HG03045 (cell line): ENCODE measurements around the gene KIAA1328.
A peak's percentile ranks its signal among the peaks of the same experiment; 100 is the strongest.
"Not testable (repeated sequence)": the region's sequence is repeated elsewhere in the genome, so short reads cannot be mapped to it uniquely, and the experiment has no call there.

Source experiments
- ATAC-seq: cut with Tn5 transposase; IDR thresholded peaks from one replicate; pipeline ENCODE4 v1.9.1; 2021; ENCODE audit warnings: mild to moderate bottlenecking, moderate library complexity; ENCODE audit not compliant: unreplicated experiment

Gene KIAA1328

DNA sequence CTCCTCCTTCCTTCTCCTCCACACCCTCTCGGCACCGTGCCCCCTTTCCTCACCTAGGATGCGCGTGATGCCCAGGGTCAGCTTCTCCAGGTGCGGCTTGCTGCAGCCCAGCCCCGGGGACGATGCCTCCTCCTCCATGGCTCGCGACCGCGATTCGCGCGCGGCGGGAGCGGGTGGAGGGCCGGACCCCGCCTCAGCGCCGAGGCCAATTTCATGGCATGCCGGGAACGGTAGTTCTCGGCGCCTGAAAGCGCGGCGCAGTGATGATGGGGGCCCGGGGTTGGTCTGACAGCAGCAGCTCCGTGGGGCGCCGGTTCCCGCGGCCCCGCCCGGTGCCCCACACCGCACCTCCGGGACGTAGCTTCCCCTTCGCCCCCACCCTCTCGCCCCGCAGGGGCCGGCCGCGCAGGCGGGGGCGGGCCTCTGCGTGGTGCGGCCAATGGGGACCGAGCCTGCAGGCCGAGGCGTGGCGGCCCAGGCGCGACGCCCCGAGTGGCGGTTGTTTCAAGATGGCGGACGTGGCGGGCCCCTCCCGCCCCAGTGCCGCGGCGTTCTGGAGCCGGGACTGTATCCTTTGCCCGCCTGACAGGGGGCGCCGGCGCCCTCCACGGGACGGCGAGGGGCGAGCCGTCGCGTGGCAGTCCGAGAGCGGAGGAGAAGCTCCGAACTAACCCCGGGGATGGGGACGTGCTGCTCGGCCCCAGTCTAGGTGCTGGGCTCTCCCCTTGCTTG lies at the start of gene KIAA1328, which contains the start of gene TPGS2:
TSS of gene KIAA1328 (plus strand) at position 498 of the 732 bp plus-strand sequence. CDS start at position 510, 12 bp downstream.
TSS of gene TPGS2 (minus strand) at position 373 of the 732 bp plus-strand sequence. CDS start at position 138, 235 bp downstream.
- peak; percentile 96 for ATAC-seq

DNA sequence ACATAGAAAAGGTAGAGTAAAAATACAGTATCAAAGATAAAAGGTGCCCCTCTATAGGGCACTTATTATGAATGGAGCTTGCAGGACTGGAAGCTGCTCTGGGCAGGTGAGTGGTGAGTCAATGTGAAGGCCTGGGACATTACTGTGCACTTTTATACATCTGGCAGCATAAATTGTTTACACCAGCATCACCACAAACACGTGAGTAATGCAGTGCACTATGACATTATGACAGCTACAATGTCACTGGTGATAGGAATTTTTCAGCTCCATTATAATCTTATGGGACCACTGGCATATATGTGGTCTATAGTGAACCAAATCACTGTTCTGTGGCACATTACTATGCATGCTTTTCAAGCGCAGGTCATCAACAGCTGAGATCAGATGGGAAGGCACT lies 48.2 kb upstream of the KIAA1328 start:
- no peak for ATAC-seq

DNA sequence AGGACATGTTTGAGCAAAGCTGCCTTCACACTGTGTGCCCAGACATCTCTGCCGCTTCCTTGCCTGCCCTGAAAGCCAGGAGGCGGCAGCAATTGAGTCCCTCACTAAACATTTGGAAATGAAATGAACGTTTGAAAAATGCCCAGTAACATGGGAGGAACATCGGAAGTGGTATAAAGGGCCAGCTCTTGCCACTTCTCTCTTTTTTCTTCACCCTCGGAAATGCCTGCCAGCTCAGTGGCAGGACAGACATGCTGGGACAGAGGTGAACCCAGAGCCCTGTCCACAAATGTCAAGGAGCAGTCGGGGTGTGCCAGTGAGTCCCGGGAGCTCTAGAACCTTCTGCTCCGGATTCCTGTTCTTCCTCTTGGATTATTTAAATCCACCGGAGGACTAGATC lies 46.2 kb upstream of the KIAA1328 start:
- no peak for ATAC-seq

DNA sequence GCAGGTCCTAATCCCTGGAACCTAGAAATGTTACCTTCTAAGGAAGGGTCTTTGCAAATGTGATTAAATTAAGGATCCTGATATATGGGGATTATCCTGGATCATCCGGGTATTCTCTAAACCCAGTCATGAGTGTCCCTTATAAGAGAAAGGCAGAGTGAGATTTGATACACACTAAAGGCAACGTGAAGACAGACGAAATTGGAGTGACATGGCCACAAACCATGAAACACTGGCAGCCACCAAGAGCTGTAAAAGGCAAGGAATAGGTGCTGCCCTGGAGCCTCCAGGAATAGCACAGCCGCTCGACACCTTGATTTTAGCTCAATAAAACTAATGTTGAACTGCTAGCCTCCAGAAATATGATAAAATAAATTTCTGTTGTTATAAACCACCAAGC lies 45.1 kb upstream of the KIAA1328 start:
- no peak for ATAC-seq

DNA sequence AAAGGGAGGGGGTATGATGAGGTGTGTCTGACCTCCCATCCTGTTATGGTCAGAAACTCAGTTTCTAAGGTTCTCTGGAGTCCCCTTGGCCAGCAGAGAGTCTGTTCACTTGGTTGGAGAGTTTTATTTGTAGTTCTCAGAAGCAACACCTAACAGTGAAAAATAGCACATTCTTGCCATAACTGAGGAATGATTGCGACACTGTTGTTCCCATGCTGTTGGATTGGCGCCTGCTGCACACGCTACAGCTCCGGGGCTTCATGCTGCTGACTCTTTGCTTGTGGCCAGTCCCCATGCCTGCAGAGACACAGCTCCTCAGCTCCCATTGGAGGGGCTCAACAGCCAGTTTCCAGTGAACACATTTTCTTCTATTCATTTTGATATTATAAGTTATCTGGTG lies 42.2 kb upstream of the KIAA1328 start:
- ATAC-seq: no peak

DNA sequence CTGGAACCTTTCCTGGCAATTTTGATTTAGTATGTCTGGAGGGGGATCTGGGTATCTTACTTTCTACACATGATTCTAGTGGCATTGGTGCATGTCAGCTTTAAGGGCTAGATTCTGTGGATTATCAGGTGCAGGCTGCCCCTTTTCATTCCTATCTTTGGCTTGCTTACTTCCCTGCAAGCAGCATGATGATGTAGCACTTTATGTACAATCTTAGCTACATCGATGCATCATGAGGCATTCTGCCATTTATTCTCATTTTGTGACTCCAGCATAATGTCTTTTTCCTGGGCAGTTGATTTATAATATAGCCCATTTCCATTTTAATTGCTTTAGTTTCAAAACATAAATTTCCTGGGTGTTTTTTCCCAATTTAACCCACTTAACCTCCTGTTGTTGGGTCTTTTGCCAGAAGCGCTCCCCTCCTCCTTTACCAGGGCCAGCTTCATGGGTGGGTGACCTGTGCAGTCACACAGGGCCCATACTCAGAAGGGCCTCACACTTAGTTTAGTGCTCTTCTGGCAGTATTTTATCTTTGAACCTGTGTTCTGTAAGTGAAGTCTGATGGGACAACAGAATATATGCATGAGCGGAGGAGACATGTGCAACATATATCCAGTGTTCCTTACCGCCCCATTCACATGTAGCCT lies 36.2 kb upstream of the KIAA1328 start:
- no peak for ATAC-seq

DNA sequence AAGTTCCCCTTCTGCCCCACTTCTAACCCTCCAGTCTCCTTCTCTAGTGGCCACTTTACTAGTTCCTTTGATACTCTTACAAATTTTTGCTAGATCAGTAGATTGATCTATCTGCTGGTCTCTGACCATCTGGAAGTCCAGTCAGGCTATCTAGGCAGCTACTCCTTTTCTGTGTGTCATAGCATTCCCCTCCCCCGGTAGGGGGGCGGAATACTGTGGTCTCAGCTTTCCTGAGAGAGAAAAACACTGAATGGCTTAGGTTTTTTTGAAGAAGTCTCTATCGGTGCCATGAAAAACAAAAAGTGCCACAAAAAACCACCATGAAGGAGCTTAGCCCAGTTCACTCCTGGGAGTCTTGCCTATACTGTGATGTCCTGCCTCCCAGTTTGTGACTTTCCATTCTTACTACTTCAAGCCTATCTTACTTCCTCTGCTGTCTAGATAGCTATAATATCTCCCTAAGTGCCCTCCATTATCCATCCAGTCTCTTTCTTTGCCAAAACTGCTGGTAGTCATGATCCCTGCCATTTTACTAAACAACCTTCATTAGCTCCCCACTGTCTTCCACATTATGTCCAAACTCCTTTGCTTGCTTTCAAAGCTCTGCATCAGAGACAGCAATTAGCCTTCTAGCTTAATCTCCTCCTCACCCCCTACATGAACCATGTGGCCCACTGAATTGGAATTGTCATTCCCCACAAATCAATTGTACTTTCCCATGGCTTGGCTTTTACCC lies 30.0 kb upstream of the KIAA1328 start:
- ATAC-seq: no peak

DNA sequence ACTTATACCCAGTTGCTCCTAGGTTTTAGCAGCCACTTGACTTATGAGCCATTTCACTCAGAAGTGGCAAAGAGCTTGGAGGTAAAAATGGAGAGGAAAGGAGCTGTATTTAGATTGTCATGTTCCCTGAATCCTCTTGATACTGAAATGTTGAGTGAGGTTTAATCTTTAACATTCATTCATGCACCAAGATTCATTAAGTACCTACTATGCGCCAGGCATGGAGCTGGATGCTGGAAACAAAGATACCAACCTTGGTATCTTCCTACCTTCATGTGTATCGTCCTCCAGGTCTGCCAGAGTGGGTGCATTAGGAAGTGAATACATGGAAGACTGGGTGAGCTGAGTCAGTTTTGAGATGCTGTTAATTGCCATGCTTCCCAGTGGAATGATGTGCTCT lies 23.8 kb upstream of the KIAA1328 start:
- no peak for ATAC-seq

DNA sequence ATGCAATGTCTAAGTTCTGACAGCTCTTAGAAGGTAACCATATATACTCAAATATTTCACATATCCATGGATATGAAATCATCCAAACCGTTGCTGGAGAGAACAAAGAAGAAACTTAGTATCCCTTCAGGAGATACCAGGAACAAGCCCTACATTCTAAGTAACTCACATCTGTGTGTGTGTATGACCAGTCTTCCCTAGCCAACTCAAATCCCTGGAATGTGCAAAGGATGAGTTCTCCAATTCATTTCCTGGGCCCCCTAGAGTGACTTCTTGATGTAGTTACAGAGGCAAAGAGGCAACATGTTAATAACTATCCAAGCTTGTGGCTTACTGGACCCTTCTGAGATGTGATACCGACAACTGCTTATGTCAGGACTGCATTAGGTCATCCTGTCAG lies 20.2 kb upstream of the KIAA1328 start:
- no peak for ATAC-seq

DNA sequence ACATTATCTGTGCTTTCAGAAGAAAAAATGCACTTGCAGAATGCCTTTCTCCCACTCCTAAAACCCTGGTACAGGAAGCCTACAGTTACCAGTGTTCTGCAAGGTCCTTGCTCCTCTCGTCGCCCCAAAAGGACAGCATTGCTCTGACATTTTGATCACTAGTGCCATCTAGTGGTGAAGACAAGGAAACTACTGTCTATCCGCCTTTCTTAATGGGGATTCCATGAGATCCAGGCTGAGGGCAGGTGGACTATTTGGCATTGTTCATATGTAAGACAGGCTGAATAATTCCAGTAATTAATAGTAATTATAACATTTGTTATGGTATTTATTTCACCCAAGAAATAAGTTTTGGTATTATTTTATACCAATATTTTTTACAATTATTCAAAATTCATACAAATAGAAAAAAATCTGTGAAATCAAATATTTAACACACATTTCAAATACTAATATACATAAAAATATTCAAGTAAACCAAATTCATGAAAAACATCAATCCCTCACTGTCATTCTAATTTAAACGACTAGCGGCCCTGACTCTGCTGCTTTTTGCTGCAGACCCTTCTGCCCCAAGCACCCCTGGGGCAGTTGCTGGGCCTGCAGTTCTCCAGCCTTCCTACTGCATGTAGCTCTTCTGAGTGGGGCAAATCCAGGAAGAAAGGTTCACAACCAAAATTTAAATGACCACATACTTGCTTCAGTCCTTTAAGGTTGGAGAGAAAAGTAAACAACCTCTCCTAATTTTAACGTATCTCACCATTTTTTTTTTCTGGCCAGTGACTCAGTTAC lies 19.1 kb upstream of the KIAA1328 start:
- ATAC-seq: peak; percentile 95

DNA sequence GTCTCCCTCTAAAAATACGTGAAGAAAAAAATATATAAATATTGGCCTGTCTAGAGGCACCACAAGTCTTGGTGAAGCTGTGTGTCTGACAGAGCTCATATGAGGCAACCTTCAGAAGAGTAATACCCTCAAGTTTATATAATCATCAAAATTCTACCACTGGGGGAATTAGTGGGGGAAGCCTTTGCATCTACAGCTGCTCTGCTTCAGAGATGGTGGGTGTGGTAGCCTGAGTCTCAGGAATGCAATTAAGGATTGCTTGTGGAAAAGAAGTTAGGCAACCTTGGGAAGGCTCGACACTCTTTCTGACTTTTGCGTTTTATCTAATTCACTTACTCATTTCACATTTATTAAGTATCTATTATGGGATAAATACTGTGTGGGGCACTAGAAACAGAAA lies 17.5 kb upstream of the KIAA1328 start:
- no peak for ATAC-seq

DNA sequence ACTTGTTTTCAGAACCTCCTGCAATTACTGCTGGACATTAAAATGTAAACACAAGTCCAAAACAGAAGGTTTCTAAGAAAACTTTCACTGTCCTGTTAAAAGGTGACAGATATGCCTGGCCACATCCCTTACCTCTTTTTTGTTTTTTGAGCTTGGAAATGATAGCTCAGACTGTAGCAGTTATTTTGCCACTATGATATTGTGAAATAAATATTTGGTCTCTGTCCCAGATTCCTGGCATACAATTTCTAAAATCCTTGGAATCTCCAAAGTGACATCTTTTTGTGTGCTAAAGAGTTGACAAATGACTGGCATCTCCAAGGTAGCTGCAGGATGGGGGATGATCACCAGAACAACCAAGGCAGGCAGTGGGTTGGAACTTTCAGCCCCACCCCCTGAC lies 17.0 kb upstream of the KIAA1328 start:
- no peak for ATAC-seq

DNA sequence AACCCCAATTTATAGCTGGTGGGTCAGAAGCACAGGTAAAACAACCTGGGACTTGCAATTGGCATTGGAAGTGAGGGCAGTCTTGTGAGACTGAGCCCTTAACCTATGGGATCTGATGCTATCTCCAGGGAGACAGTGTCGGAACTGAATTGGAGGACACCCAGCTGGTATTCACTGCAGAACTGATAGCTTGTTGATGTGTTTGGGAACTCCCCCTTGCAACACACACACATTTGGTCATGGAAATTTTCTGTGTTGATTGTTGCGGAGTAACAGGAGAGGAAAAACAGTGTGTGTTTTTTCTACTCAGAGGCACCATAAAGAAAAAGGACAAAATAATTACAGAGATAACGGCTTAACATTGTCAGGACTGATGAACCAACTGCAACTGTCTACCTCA lies 16.2 kb upstream of the KIAA1328 start:
- no peak for ATAC-seq

DNA sequence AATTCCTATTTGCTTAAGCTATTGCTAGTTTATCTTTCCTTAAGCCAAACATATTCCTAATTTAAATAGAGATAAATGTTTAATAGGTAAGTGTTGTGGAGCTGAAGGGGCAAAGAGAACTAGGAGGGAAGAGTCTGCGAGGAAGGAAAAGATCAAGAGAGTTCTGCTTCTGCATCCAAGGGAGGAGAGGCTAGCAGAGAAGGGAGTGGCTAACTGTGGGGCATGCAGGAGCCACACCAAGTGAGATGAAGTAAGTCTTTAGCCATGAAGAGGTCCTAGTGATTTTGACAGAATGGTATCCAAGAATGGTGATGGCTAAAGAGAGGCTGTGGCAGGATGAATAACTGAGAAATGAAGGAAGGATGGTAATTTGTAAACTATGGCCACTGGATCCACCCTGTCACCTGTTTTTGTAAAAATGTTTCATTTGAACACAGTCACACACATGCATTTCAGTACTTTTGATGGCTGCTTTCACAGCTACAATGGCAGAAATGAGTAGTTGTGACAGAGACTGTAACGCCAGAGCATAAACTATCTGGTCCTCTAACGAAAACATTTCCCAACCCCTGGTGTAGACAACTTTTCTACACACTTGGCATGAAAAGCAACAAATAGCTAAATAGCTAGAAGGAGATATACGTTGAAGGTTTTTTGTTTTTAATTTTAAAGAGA lies 15.7 kb upstream of the KIAA1328 start:
- no peak for ATAC-seq

DNA sequence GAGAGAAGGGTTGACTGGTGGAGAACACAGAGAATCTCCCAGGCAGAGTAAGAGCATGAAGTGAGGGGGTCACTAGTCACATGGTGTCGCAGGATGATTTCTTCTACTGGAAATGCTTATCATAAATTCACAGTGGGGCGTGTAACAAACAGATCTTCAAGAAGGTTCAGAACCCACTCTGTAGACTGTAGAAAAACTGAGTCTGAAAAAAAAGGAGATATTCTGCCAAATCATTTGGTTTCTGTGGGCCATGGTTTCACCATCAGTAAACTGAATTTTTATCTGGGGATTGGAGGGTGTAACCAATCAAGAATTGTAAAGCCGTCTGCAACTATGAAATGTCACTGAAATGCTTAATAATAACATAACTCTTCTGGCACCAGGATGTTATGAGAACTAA lies 15.1 kb upstream of the KIAA1328 start:
- ATAC-seq: no peak

DNA sequence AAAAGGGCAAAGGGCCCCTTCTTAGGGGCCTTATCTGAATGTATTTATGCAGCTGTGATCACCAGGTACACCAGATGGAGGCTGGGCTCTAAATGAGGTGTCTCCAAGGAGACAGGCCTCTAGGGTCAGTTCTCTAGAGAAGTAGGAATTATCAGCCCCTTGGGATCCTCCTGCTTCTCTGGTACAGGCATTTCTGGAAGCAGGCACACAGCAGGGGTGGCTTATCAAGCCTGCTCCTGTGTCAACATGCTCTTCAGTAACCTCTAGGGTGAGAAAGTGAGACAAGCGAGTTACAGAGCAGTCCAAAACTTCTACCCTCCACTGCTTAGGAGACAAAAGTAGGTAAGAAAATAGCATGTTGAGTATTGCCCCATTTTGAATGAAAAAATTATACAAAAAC lies 13.9 kb upstream of the KIAA1328 start:
- no peak for ATAC-seq

DNA sequence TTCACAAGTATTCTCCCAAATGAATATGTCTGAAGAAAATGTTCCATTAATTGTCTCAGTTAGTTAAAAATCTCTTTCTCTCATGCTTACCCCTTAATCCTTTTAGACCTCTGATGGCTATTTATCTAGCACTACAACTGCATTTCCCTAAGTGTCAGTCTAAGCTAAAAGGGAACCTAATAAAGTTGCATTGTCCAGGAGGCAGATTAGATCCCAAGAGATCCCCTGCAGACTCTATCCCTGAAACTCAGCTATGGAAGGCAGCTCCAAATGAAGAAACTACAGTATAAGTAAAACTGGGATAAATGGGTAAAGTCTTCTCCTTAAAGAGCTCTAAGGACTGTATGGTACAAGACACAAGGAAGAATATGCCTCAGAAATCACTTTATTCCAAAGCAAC lies 12.8 kb upstream of the KIAA1328 start:
- ATAC-seq: not testable (repeated sequence)

DNA sequence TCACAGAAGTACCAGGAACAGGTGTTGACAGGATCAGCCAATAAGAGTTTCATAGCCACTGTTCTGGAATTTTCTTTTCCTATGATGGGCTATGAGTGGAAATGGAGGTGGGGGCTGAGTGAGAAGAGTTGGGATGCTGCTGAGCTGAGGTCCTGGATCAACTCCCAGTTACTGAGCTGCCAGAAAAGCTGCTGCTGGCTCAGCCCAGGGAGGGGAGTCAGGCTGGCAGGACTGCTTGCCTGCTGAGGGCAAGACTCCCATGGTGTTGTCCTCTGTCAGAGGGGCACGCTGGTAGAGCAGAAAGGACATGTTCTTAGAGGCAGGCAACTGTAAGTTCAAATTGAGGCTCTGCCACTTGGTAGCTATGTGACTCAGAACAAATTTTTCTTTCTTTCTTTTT lies 11.9 kb upstream of the KIAA1328 start:
- ATAC-seq: no peak

DNA sequence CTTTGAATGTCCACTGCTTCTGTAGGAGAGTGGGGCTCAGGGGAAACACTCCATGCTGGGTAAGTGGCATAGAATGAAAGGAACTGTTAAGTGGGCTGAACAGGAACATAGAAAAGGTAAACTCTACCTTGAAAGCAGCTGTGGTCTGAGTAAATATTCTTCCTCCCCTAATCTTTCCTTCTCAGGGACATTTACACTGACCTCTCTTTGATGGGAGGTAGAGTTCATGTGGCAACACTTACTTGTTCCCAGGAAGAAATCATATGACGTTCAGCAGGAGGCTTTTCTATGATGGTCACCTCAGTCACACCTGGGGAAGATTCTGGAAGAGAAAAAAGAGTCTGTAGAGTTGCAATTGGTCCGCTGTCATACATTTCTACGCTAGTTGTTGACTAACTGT lies 10.3 kb upstream of the KIAA1328 start:
- ATAC-seq: no peak

DNA sequence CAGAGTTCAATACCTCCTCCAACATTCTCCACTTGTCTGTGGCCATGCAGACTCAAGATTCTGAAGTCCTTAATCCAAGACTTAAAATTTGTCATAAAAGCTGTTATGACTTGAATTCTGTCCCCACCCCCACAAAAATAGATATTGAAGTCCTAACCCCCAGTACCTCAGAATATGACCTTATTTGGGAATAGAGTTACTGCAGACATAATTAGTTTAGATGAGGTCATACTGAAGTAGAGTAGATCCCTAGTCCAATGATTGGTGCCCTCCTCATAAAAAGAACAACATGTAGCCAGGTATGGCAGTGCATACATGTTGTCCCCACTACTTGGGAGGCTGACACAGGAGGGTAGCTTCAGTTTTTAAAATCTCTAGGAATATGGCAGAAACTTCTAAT lies 9.3 kb upstream of the KIAA1328 start:
- ATAC-seq: no peak

DNA sequence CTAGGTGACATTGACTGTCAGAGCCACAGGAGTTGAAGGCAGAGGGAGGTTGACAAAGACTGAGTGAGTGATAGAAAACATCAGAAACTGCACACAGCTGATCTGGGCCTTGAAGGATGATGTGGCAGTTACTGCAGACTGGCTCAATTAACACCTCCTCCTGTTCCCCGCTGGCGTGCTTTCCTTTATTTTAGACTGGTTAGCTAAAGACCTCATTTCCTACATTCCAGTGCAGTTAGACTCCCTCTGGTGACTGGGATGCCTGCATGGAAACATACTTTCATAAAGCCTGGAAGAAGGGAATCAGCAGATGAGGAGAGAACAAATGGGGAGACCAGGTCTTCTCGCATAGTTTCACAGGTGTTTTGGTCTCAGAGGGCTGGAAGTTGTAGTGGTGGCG lies 7.2 kb upstream of the KIAA1328 start:
- ATAC-seq: no peak
